Prostate gland (tissue), 2 donors: ENCODE data around the gene WDFY4. TPM values are rescaled to one million over a fixed set of nuclear protein-coding genes. Genes with fewer than 3 reads are reported as not detected.

Source experiments
- DNase-seq: peaks from one replicate; pipeline ENCODE4 v3.0.0-alpha.2; 2019; ENCODE audit warnings: low spot score
- H3K27ac ChIP-seq, 2 donors: fragments of 200-600 bp; sonication (generic); 2 replicates each; pipeline ENCODE4 v1.5.1; 2017 to 2019
- H3K27me3 ChIP-seq: fragments of 200-600 bp; sonication (generic); replicated peaks from 2 replicates; pipeline ENCODE4 v1.5.1; 2019; ENCODE audit not compliant: insufficient read depth
- H3K36me3 ChIP-seq, 2 donors: fragments of 200-600 bp; sonication (generic); 1 replicate in 1 of 2; 2 replicates in 1 of 2; pipeline versions ENCODE4 v1.5.1 to v1.8.1; 2017 to 2019
- H3K4me1 ChIP-seq: fragments of 200-600 bp; sonication (generic); replicated peaks from 2 replicates; pipeline ENCODE4 v1.5.1; 2019
- H3K4me3 ChIP-seq, 2 donors: fragments of 200-600 bp; sonication (generic); 2 replicates each; pipeline ENCODE4 v1.5.1; 2017 to 2019
- H3K9me3 ChIP-seq: fragments of 200-600 bp; sonication (generic); 2 replicates; pipeline ENCODE4 v1.5.1; 2017
- POLR2A ChIP-seq: fragments of 450-650 bp; IDR thresholded peaks from one replicate; pipeline ENCODE4 v1.6.1; 2016; ENCODE audit warnings: antibody characterized with exemption, mild to moderate bottlenecking
- POLR2AphosphoS5 ChIP-seq: sonication (generic); formaldehyde crosslinking; IDR thresholded peaks from one replicate; pipeline ENCODE4 v1.6.1; 2017; ENCODE audit warnings: antibody characterized with exemption
- WGBS: methylation state at CpG from one replicate; pipeline ENCODE4 v1.1.5; 2018; 5-methylcytosine and 5-hydroxymethylcytosine counted together
- intact Hi-C: fragments of 100-400 bp; cut with DNase I; formaldehyde crosslinking; loops from one replicate; pipeline ENCODE4 v1.14.2; 2022
- total RNA-seq, 2 donors: library from RNA; depleted of rRNA; stranded (reverse); fragments of >200 nt; gene quantifications; one replicate each; pipeline ENCODE4 v1.1.0, GENCODE V29; 2016
- TF ChIP-seq, protein P1 (sequence below), 4 experiments: fragments of 200-600 bp in 2 of 4; fragments of 450-650 bp in 2 of 4; sonication (generic) in 2 of 4; IDR thresholded peaks; 1 replicate in 3 of 4; 2 replicates in 1 of 4; pipeline ENCODE4 v1.5.1; 2016 to 2019; ENCODE audit warnings: antibody characterized with exemption in 4 of 4, mild to moderate bottlenecking in 2 of 4, moderate library complexity in 2 of 4

The WDFY4 gene
- total RNA-seq, 2 donors from 2014 or later: 0.59 to 5.7 TPM

- H3K4me3 ChIP-seq: no peak overlapping the region
- TF ChIP-seq, protein P1, sequence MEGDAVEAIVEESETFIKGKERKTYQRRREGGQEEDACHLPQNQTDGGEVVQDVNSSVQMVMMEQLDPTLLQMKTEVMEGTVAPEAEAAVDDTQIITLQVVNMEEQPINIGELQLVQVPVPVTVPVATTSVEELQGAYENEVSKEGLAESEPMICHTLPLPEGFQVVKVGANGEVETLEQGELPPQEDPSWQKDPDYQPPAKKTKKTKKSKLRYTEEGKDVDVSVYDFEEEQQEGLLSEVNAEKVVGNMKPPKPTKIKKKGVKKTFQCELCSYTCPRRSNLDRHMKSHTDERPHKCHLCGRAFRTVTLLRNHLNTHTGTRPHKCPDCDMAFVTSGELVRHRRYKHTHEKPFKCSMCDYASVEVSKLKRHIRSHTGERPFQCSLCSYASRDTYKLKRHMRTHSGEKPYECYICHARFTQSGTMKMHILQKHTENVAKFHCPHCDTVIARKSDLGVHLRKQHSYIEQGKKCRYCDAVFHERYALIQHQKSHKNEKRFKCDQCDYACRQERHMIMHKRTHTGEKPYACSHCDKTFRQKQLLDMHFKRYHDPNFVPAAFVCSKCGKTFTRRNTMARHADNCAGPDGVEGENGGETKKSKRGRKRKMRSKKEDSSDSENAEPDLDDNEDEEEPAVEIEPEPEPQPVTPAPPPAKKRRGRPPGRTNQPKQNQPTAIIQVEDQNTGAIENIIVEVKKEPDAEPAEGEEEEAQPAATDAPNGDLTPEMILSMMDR (IDR thresholded peaks at IDR 0.05): no peak
- TF ChIP-seq POLR2A (no peak), POLR2AphosphoS5 (no peak)
- H3K4me1 ChIP-seq: no peaks in the 10 kb centered on the region
- DNase-seq: no peak
- intact Hi-C loops: no loop called here
- no peaks in the 10 kb centered on the region for H3K9me3 ChIP-seq
- H3K27me3 ChIP-seq: no peaks in the 10 kb centered on the region
- no peak overlapping the region for H3K27ac ChIP-seq
- WGBS: 82% methylated on average over 4 of the region's 4 CpGs
- H3K36me3 ChIP-seq: no peaks in the 10 kb centered on the region
These were observed 11.8 kb downstream of the WDFY4 start for GRCh38 chr10:48696535-48696873.

- intact Hi-C loops: no loop called here
- no peak overlapping the region for H3K4me3 ChIP-seq
- H3K36me3 ChIP-seq: no peaks in the 10 kb centered on the region
- TF ChIP-seq, protein P1 (IDR thresholded peaks at IDR 0.05): no peak
- no peak for TF ChIP-seq POLR2A
- TF ChIP-seq POLR2AphosphoS5: no peak
- no peaks in the 10 kb centered on the region for H3K27me3 ChIP-seq
- WGBS: 98% methylated on average over 5 of the region's 5 CpGs
- H3K9me3 ChIP-seq: no peaks in the 10 kb centered on the region
- no peak for DNase-seq
- H3K4me1 ChIP-seq: no peaks in the 10 kb centered on the region
- H3K27ac ChIP-seq: no peak overlapping the region
These were observed 12.4 kb downstream of the WDFY4 start for GRCh38 chr10:48697091-48697490.

- Histone ChIP-seq H3K4me3 (no peak overlapping the region), H3K36me3 (no peaks in the 10 kb centered on the region), H3K4me1 (no peaks in the 10 kb centered on the region), H3K27me3 (no peaks in the 10 kb centered on the region), H3K27ac (no peak overlapping the region), H3K9me3 (no peaks in the 10 kb centered on the region)
- intact Hi-C loops: no loop called here
- 88% methylated on average over 19 of the region's 19 CpGs for WGBS
- no peak for DNase-seq
- TF ChIP-seq, protein P1 (IDR thresholded peaks at IDR 0.05): no peak
- no peak for TF ChIP-seq POLR2AphosphoS5
- TF ChIP-seq POLR2A: no peak
These were observed 13.4 kb downstream of the WDFY4 start for GRCh38 chr10:48697821-48698764.

DNA sequence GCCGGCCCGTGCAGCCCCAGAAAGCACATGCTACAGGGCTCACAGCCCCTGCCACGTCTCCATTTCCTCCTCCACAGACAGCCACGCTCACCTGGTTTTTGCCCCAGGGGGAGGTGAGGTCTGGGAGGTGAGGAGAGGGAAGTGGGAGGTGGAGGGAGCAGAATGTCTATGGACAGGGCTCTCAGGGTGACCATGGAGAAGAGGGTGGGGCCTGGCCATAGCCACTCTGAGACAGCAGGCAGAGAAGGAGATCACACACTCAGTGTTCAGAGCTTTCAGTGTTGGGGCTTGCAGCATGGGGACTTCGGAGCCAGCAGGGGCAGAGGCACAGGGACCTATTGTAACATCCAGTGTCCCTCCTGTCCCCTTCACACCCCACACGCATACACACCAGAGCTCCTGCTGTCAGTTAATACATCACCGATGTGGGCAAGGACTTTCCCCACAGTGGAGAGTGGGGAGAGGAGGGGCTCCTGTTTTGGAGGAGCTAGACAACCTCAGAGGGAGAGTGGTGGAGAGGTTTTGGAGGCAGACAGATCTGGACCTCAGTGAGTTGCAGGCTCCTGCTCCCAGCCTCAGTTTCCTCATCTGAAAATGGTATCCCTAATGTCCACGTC lies 14.4 kb downstream of the WDFY4 start:
- no peak for TF ChIP-seq POLR2AphosphoS5
- TF ChIP-seq, protein P1 (IDR thresholded peaks at IDR 0.05): no peak
- TF ChIP-seq POLR2A: no peak
- H3K4me1 ChIP-seq: no peaks in the 10 kb centered on the region
- H3K27me3 ChIP-seq: no peaks in the 10 kb centered on the region
- intact Hi-C loops: no loop called here
- H3K27ac ChIP-seq: no peak overlapping the region
- no peak overlapping the region for H3K4me3 ChIP-seq
- H3K9me3 ChIP-seq: no peaks in the 10 kb centered on the region
- DNase-seq: no peak
- 77% methylated on average over 8 of the region's 8 CpGs for WGBS
- H3K36me3 ChIP-seq: no peaks in the 10 kb centered on the region
